Ecto neural progenitor cell (in vitro differentiated cells): ENCODE results near the gene TMEM209.
"Not testable (repeated sequence)": the region's sequence is repeated elsewhere in the genome, so short reads cannot be mapped to it uniquely, and the experiment has no call there.

Source experiments
- DNase-seq: peaks from one replicate; pipeline ENCODE4 v3.0.0-alpha.2; 2018; ENCODE audit warnings: low spot score

Gene TMEM209

DNA sequence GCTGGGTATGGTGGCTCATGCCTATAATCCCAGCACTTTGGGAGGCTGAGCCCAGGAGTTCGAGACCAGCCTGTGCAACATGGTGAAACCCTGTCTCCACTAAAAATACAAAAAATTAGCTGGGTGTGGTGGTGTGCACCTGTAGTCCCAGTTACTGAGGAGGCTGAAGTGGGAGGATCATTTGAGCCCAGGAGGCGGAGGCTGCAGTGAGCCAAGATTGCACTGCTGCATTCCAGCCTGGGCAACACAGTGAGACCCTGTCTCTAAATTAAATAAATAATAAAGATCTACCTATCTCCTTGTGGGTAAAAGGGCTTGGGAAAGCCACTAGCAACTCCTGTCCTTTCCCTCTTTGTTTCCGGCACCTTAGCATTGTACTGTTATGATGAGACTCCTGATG, 78.4 kb downstream of the TMEM209 start:
- not testable (repeated sequence) for DNase-seq

DNA sequence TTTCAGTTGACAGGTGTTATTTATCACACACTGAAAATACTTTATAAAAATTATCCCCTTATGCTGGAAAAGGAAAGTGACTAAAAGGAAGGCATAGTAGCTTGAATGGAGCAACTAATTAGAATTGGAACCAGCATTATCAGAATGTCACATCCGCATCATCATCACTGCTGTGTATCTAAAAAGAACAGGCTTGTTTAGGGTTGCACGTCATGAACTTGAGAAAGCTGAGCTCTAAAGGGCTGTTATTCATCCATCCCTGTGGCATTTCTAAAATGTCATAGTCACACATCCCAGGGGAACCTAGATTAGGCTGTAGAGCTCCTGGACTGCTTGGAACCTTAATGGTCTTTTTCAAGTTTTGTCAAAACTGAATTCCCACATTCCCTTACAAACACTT, 80.5 kb downstream of the TMEM209 start:
- DNase-seq: no peak

DNA sequence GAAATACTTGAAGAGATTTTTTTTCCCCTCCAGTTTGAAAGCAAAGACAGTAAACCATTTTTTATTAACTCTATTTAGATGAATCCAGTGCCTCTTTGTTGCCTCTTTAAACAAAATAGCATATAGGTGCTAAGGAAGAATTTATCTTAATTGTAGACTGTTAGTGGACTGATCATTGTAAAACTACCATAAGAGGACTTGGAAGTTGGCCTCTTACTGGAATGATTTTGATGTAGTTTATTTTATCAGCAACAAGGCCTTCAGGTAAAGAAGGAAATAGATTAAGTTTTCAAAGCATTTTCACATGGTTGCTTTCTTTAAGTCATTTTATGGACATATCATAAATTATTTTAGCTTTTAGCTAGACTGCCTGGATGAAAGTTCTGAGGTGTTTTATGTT, 81.7 kb downstream of the TMEM209 start:
- no peak for DNase-seq

DNA sequence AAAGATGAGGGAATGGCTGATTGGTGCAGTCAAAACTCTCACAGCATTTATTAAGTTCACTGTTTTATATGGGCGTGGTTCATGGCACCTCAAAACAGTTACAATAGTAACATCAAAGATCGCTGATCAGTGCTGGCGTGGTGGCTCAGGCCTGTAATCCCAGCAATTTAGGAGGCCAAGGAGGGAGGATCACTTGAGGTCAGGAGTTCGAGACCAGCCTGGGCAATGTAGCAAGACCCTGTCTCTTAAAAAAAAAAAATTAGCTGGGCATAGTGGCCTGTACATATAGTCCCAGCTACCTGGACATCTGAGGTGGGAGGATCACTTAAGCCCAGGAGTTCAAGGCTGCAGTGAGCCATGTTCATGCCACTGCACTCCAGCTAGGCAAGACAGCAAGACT, 86.4 kb downstream of the TMEM209 start:
- DNase-seq: no peak

DNA sequence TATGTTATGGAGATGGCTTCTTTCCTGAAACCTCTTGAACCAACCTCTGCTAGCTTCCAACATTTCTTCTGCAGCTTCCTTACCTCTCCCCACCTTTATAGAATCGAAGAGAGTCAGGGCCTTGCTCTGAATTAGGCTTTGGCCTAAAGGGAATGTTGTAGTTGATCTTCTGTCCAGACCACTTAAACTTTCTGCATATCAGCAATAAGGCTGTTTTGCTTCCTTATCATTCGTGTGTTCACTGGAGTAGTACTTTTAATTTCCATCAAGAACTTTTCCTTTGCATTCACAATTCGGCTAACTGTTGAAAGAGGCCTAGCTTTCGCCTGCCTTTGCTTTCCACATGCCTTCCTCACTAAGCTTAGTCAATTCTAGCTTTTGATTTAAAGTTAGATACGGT, 86.9 kb downstream of the TMEM209 start:
- DNase-seq: no peak

DNA sequence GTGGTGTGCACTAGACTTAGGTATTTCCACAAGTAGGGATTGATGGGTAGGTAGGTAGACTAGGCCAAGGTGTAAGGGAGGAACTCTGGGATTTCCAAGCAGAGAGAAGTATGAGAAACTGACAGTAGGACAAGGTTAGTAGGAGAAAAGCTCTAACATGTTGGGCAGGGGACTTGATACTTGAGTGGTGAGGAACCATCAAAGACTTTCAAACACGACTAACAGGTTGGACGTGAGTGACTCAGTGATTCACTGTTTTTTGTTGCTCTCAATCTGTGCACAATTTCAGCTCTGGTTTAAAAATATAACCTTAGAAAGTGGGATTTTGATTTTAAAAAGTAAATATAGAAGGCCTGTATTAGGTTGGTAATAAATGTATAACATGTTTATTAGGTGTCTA, 90.4 kb downstream of the TMEM209 start:
- DNase-seq: no peak
